ENCODE measurements around the gene SLAMF8.

Gene SLAMF8

GRCh38 chr1:159841749-159842148 is 15.1 kb downstream of the SLAMF8 start:
- no peaks in the 10 kb centered on the region for H3K36me3 ChIP-seq (ENCODE audit: control insufficient read depth, low read length)
- no peaks in the 10 kb centered on the region for H3K9me2 ChIP-seq (replicated peaks; ENCODE audit: control insufficient read depth, low read length)
- no peak overlapping the region for H3K4me3 ChIP-seq (ENCODE audit: low read length)
- TF ChIP-seq, protein P1, sequence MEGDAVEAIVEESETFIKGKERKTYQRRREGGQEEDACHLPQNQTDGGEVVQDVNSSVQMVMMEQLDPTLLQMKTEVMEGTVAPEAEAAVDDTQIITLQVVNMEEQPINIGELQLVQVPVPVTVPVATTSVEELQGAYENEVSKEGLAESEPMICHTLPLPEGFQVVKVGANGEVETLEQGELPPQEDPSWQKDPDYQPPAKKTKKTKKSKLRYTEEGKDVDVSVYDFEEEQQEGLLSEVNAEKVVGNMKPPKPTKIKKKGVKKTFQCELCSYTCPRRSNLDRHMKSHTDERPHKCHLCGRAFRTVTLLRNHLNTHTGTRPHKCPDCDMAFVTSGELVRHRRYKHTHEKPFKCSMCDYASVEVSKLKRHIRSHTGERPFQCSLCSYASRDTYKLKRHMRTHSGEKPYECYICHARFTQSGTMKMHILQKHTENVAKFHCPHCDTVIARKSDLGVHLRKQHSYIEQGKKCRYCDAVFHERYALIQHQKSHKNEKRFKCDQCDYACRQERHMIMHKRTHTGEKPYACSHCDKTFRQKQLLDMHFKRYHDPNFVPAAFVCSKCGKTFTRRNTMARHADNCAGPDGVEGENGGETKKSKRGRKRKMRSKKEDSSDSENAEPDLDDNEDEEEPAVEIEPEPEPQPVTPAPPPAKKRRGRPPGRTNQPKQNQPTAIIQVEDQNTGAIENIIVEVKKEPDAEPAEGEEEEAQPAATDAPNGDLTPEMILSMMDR (IDR thresholded peaks at IDR 0.05; ENCODE audit: low read depth, low read length, poor library complexity, severe bottlenecking): no peak
- no peak for TF ChIP-seq EZH2phosphoT487 (IDR thresholded peaks at IDR 0.05; ENCODE audit: borderline replicate concordance, low read length)
- H3K27me3 ChIP-seq (ENCODE audit: control insufficient read depth, low read length): no peaks in the 10 kb centered on the region
- no peak overlapping the region for H3K27ac ChIP-seq (ENCODE audit: low read depth, low read length)
- H3K79me2 ChIP-seq (ENCODE audit: control insufficient read depth, low read length): no peaks in the 10 kb centered on the region
- no peaks in the 10 kb centered on the region for H3F3A ChIP-seq (ENCODE audit: control insufficient read depth, insufficient read depth)
- H3K4me2 ChIP-seq (ENCODE audit: low read length): no peak overlapping the region
- H3K4me1 ChIP-seq (ENCODE audit: control insufficient read depth, low read length): no peaks in the 10 kb centered on the region
- H4K20me1 ChIP-seq (ENCODE audit: control insufficient read depth, insufficient read depth, low read depth, low read length): no peaks in the 10 kb centered on the region
- H3K9me3 ChIP-seq (ENCODE audit: control insufficient read depth, insufficient read depth, low read length): no peaks in the 10 kb centered on the region

DNA sequence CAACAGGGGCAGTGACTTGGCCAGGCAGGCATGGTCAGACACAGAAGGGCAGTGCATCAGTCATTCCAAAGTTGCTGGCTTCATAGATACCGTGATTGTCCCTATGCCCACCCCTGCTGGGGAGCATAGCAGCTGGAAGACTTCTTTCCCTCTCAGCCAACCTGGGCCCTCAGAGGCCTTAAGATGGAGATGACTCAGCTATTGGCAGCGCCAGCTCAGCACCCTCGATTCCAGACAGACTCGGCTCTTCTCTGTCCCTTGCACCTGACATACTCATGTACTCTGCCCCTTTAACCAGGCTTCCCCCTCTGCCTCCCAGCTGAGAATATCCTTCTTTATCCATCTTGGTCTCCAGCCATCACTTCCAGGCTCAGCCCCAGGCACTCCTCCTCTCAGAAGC is 16.8 kb downstream of the SLAMF8 start:
- H4K20me1 ChIP-seq (ENCODE audit: control insufficient read depth, insufficient read depth, low read depth, low read length): no peaks in the 10 kb centered on the region
- no peak overlapping the region for H3K4me2 ChIP-seq (ENCODE audit: low read length)
- no peaks in the 10 kb centered on the region for H3K9me2 ChIP-seq (replicated peaks; ENCODE audit: control insufficient read depth, low read length)
- no peaks in the 10 kb centered on the region for H3K4me1 ChIP-seq (ENCODE audit: control insufficient read depth, low read length)
- TF ChIP-seq EZH2phosphoT487 (IDR thresholded peaks at IDR 0.05; ENCODE audit: borderline replicate concordance, low read length): no peak
- TF ChIP-seq, protein P1 (IDR thresholded peaks at IDR 0.05; ENCODE audit: low read depth, low read length, poor library complexity, severe bottlenecking): no peak
- 0 out of 2 replicates have a peak, but pooled peaks cover 3% of the 10 kb centered on the region for H3K27me3 ChIP-seq (ENCODE audit: control insufficient read depth, low read length)
- H3K27ac ChIP-seq (ENCODE audit: low read depth, low read length): no peak overlapping the region
- no peak overlapping the region for H3K4me3 ChIP-seq (ENCODE audit: low read length)
- H3F3A ChIP-seq (ENCODE audit: control insufficient read depth, insufficient read depth): no peaks in the 10 kb centered on the region
- no peaks in the 10 kb centered on the region for H3K36me3 ChIP-seq (ENCODE audit: control insufficient read depth, low read length)
- H3K79me2 ChIP-seq (ENCODE audit: control insufficient read depth, low read length): no peaks in the 10 kb centered on the region
- H3K9me3 ChIP-seq (ENCODE audit: control insufficient read depth, insufficient read depth, low read length): no peaks in the 10 kb centered on the region

GRCh38 chr1:159845751-159846629 is 19.3 kb downstream of the SLAMF8 start:
- Histone ChIP-seq H4K20me1 (ENCODE audit: control insufficient read depth, insufficient read depth, low read depth, low read length) (no peaks in the 10 kb centered on the region), H3K4me1 (ENCODE audit: control insufficient read depth, low read length) (no peaks in the 10 kb centered on the region), H3K27ac (ENCODE audit: low read depth, low read length) (no peak overlapping the region), H3K4me3 (ENCODE audit: low read length) (no peak overlapping the region), H3K79me2 (ENCODE audit: control insufficient read depth, low read length) (no peaks in the 10 kb centered on the region), H3K9me3 (ENCODE audit: control insufficient read depth, insufficient read depth, low read length) (no peaks in the 10 kb centered on the region), H3K36me3 (ENCODE audit: control insufficient read depth, low read length) (no peaks in the 10 kb centered on the region), H3K27me3 (ENCODE audit: control insufficient read depth, low read length) (peaks cover 7% of the 10 kb centered on the region; the same call in 1 of the 2 replicates), H3K9me2 (replicated peaks; ENCODE audit: control insufficient read depth, low read length) (no peaks in the 10 kb centered on the region), H3F3A (ENCODE audit: control insufficient read depth, insufficient read depth) (no peaks in the 10 kb centered on the region), H3K4me2 (ENCODE audit: low read length) (no peak overlapping the region)
- no peak for TF ChIP-seq EZH2phosphoT487 (IDR thresholded peaks at IDR 0.05; ENCODE audit: borderline replicate concordance, low read length)
- TF ChIP-seq, protein P1 (IDR thresholded peaks at IDR 0.05; ENCODE audit: low read depth, low read length, poor library complexity, severe bottlenecking): no peak
